ENCODE data around the gene PTPRZ1.

GRCh38 chr7:122046402-122046801 is 173.4 kb downstream of the PTPRZ1 start:
- TF ChIP-seq CTCF (CRISPR knock-in tag; IDR thresholded peaks at IDR 0.05) (no peak), ZNF720 (CRISPR knock-in tag; IDR thresholded peaks at IDR 0.05) (no peak)
